Kidney epithelial cell (primary cell): ENCODE measurements around the gene NPDC1. TPM values are rescaled to one million over a fixed set of nuclear protein-coding genes. Genes with fewer than 3 reads are reported as not detected.
A peak's percentile ranks its signal among the peaks of the same experiment; 100 is the strongest.

Source experiments
- DNase-seq: peaks from one replicate; pipeline ENCODE4 v3.0.0-alpha.2; 2010; ENCODE audit warnings: low read depth
- H3K27me3 ChIP-seq: 2 replicates; pipeline ENCODE4 v1.6.0; 2011; ENCODE audit warnings: low read length; ENCODE audit not compliant: control insufficient read depth, insufficient read depth
- H3K36me3 ChIP-seq: 2 replicates; pipeline ENCODE4 v1.5.1; 2011; ENCODE audit warnings: low read length; ENCODE audit not compliant: control insufficient read depth, insufficient read depth
- H3K4me3 ChIP-seq: 2 replicates; pipeline ENCODE4 v1.5.1; 2011; ENCODE audit warnings: low read depth, mild to moderate bottlenecking, control low read depth, low read length
- total RNA-seq: library from RNA; depleted of rRNA; stranded (reverse); fragments of >200 nt; gene quantifications from 2 replicates; pipeline ENCODE4 v1.2.3, GENCODE V29; 2015
- TF ChIP-seq, protein P1 (sequence below): IDR thresholded peaks from 2 replicates; pipeline ENCODE4 v1.5.1; 2011; ENCODE audit warnings: mild to moderate bottlenecking, moderate library complexity, low read length, control low read depth, inconsistent platforms; ENCODE audit not compliant: insufficient read depth, poor library complexity, severe bottlenecking

The NPDC1 gene
- total RNA-seq, 1 donor from 2014 or later = 58.3 TPM

DNA sequence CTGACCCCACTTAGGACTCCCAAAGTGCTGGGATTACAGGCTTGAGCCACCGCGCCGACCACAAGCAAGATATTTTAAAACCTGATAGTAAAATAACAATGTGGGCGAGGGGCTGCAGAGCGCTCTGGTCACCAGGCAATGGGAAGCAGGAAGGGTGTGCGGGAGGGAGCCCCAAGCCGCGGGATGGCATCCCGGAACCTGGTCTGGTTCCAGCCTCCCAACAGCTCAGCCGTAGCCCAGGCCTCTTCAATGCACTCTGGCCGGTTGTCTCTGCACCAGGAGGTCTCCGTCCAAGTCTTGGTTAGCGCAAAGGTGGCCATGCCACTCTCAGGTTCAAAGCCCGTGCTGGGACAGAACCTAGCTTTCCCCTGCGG, 30.6 kb upstream of the NPDC1 start:
- TF ChIP-seq, protein P1, sequence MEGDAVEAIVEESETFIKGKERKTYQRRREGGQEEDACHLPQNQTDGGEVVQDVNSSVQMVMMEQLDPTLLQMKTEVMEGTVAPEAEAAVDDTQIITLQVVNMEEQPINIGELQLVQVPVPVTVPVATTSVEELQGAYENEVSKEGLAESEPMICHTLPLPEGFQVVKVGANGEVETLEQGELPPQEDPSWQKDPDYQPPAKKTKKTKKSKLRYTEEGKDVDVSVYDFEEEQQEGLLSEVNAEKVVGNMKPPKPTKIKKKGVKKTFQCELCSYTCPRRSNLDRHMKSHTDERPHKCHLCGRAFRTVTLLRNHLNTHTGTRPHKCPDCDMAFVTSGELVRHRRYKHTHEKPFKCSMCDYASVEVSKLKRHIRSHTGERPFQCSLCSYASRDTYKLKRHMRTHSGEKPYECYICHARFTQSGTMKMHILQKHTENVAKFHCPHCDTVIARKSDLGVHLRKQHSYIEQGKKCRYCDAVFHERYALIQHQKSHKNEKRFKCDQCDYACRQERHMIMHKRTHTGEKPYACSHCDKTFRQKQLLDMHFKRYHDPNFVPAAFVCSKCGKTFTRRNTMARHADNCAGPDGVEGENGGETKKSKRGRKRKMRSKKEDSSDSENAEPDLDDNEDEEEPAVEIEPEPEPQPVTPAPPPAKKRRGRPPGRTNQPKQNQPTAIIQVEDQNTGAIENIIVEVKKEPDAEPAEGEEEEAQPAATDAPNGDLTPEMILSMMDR = no peak
- no peak for DNase-seq
- Histone ChIP-seq H3K27me3 (peaks cover 6% of the 10 kb centered on the region), H3K4me3 (no peak overlapping the region), H3K36me3 (peaks cover 3% of the 10 kb centered on the region)

DNA sequence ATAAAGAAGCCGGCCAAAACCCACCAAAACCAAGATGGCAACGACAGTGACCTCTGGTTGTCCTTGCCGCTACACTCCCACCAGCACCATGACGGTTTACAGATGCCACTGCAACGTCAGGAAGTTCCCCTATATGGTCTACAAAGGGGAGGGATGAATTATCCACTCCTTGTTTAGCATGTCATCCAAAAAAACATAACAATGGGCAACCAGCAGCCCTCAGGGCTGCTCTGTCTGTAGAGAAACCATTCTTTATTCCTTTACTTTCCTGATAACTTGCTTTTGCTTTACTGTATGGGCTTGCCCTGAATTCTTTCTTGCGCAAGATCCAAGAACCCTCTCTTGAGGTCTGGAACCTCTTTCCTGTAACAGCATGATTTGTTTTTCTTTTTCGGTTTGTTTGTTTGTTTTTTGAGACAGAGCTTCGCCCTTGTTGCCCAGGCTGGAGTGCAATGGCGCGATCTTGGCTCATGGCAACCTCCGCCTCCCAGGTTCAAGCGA, 29.3 kb upstream of the NPDC1 start:
- TF ChIP-seq, protein P1 = no peak
- peaks cover 6% of the 10 kb centered on the region for H3K27me3 ChIP-seq
- H3K36me3 ChIP-seq = peaks cover 2% of the 10 kb centered on the region
- DNase-seq = no peak
- no peak overlapping the region for H3K4me3 ChIP-seq

DNA sequence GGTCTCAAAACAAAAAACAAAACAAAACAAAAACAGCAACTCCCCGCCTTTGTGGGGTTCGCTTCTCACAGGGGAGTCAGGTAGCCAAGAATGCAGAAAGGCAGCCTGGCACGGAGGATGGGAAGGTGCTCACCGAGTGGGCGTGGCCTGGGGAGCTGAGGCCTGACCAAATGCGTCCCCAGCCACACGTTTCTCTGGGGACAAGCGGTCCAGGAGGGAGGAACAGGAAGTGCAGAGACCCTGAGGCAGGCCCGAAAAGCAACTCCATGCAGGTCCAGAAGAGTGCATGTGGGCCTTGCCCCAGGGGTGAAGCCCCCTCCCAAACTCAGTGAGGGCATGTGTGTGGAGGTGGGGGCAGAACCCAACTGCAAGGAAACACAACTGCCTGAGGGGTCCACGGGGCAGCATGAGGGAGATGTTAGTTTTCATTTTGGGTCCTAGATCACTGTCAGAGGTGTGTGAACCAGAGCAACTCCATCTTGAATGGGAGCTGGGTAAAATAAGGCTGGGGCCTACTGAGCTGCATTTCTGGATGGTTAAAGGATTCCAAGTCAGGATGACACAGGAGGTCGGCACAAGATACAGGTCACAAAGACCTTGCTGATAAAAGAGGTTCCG, 28.8 kb upstream of the NPDC1 start:
- no peak overlapping the region for H3K4me3 ChIP-seq
- peaks cover 6% of the 10 kb centered on the region for H3K27me3 ChIP-seq
- no peak for DNase-seq
- TF ChIP-seq, protein P1 = no peak
- H3K36me3 ChIP-seq = no peaks in the 10 kb centered on the region

DNA sequence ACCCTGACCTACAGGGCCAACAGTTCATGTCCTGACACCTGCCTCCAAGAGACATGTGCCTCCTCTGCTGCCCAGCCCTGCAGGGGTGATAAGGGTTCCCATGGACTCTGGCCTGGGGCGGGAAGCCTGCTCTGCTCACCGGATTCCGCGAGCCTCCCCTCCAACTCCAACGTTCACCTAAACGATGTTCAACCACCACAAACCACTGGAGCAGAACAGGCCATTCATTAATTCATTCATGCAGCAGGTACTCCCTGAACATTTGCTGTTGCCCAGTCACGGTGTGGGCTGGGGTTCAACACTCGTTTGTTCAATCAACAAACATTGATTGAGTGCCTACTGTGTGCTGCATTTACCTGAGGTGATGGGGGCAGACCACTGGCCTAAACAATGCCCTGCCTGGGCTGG, 28.0 kb upstream of the NPDC1 start:
- H3K36me3 ChIP-seq = no peaks in the 10 kb centered on the region
- DNase-seq = no peak
- peaks cover 6% of the 10 kb centered on the region for H3K27me3 ChIP-seq
- TF ChIP-seq, protein P1 = no peak
- no peak overlapping the region for H3K4me3 ChIP-seq

DNA sequence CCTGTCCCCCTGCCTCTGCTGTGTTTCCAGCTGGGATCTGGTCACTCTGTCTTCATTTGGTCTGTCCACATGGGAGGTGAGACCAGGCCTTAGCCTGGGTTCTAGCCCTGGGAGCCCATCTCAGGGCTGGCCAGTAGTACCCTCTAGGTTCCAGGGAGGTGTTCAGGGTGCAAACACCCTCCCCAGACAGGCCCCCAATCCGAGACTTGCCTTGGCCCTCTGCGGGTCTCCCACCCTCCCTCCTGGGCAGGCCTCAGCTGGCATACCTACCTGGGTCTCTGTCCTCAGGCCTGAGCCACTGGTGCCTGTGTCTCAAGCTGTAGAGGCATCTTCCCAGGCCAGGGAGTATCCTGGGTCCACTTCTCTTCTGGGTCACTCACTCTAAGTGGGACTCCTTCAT, 25.3 kb upstream of the NPDC1 start:
- Histone ChIP-seq H3K36me3 (no peaks in the 10 kb centered on the region), H3K4me3 (no peak overlapping the region)
- TF ChIP-seq, protein P1 = no peak

DNA sequence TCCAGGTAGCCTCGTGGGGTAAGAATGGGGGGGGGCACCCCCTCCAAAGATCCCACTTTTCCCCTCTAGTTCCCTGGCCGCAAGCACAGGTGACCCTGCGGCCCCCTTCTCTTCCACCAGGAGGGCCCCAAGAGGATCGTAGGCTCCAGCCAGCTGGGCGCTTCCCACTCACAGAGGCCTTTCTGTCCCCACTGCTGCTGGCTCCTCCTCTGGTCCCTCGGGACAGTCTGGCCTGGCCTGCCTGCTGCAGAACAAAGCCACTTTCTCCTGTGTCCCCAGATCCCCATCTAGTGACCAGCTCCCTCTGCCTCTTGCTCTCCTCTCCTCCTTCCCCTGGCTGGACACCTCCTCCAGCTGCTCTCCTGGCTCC, 24.9 kb upstream of the NPDC1 start:
- Histone ChIP-seq H3K36me3 (no peaks in the 10 kb centered on the region), H3K27me3 (no peaks in the 10 kb centered on the region), H3K4me3 (peak overlapping the region; percentile 29)
- TF ChIP-seq, protein P1 = peak; percentile 28
- DNase-seq = no peak

More for the DNA sequence above, 25.3 kb upstream of the NPDC1 start:
- DNase-seq = no peak
- no peaks in the 10 kb centered on the region for H3K27me3 ChIP-seq
